Measurements from ENCODE around the gene COMMD1.

Gene COMMD1

DNA sequence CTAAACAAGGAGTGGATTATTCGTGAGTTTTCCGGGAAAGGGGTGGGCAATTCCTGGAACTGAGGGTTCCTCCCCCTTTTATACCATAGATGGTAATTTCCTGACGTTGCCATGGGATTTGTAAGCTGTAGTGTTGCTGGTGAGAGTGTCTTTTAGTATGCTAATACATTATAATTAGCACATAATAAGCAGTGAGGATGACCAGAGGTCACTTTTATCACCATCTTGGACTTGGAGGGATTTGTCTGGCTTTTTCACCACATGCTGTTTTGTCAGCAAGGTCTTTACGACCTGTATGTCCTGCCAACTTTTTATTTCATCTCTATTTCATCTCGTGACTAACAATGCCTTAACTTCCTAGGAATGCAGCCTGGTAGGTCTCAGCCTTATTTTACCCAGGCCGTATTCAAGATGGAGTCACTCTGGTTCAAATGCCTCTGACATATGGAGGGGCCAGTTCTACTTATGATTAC, 165.7 kb downstream of the COMMD1 start:
- Histone ChIP-seq H3K9me3 (ENCODE audit: insufficient read depth, low read length, severe bottlenecking) (peaks cover 19% of the 10 kb centered on the region), H3K4me2 (ENCODE audit: insufficient read depth, low read length) (no peak overlapping the region), H3K4me3 (ENCODE audit: low read depth in 1 of 2, low read length in 2 of 2) (no peak overlapping the region), H3K27ac (ENCODE audit: low read length) (no peak overlapping the region), H3K9ac (ENCODE audit: low read depth, low read length) (no peak overlapping the region), H3K36me3 (ENCODE audit: insufficient read depth, low read length) (peaks cover 7% of the 10 kb centered on the region; the same call in 1 of the 2 replicates), H3K27me3 (ENCODE audit: insufficient read depth, low read length, poor library complexity) (no peaks in the 10 kb centered on the region), H2AFZ (ENCODE audit: low read depth, low read length) (no peak overlapping the region), H3K4me1 (ENCODE audit: insufficient read depth, low read length) (no peaks in the 10 kb centered on the region), H4K20me1 (ENCODE audit: insufficient read depth, low read length) (no peaks in the 10 kb centered on the region), H3K79me2 (ENCODE audit: insufficient read depth, low read length) (no peaks in the 10 kb centered on the region)
- no peak for TF ChIP-seq EZH2 (IDR thresholded peaks at IDR 0.05; ENCODE audit: borderline replicate concordance, low read depth, low read length, severe bottlenecking)
- TF ChIP-seq, protein P1, sequence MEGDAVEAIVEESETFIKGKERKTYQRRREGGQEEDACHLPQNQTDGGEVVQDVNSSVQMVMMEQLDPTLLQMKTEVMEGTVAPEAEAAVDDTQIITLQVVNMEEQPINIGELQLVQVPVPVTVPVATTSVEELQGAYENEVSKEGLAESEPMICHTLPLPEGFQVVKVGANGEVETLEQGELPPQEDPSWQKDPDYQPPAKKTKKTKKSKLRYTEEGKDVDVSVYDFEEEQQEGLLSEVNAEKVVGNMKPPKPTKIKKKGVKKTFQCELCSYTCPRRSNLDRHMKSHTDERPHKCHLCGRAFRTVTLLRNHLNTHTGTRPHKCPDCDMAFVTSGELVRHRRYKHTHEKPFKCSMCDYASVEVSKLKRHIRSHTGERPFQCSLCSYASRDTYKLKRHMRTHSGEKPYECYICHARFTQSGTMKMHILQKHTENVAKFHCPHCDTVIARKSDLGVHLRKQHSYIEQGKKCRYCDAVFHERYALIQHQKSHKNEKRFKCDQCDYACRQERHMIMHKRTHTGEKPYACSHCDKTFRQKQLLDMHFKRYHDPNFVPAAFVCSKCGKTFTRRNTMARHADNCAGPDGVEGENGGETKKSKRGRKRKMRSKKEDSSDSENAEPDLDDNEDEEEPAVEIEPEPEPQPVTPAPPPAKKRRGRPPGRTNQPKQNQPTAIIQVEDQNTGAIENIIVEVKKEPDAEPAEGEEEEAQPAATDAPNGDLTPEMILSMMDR (IDR thresholded peaks at IDR 0.05; ENCODE audit: borderline replicate concordance, extremely low read depth, low read length, poor library complexity, severe bottlenecking), result no peak
- DNase-seq (no peak), ATAC-seq (ENCODE audit: insufficient read depth, low read depth) (no peak)

DNA sequence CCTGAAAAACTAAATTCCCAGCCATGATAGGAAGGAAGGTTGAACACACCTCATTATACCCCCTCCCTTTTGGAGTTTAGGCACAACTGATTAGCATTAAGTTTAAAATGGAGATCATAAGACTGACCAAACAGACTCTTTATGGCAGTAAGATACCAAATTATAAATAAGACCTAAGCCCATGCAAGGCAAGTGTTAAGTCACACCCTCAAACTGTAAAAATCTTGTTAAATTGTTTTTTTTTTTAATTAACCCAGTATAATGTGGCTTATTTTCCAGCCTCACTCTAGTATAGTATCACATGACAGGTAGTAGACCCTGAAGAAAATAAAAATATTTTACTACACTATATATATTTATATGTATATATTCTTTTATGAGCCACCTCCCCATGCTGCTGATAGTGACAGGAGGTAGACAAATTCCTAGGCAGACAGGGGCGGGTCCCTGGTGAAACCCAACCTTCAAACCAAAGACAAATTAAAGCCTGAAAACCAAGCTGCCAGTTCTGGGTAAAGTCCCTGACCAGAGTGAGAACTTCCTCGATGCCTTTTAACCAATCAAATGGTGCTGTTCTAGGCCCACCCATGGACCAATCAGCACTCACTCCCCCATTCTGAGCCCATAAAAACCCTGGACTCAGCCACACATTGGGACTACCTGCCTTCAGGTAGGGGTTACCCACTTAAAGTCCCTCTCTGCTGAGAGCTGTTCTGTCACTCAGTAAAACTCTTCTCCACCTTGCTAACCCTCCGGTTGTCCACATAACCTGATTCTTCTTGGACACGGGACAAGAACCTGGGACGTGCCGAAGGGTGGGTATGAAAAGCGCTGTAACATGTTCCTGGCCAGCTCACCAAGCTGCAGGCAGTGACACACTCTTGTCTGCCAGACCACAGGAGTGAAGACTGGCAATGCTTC, 166.5 kb downstream of the COMMD1 start:
- peaks cover 19% of the 10 kb centered on the region for H3K9me3 ChIP-seq (ENCODE audit: insufficient read depth, low read length, severe bottlenecking)
- H3K36me3 ChIP-seq (ENCODE audit: insufficient read depth, low read length), result peaks cover 7% of the 10 kb centered on the region; the same call in 1 of the 2 replicates
- TF ChIP-seq EZH2 (IDR thresholded peaks at IDR 0.05; ENCODE audit: borderline replicate concordance, low read depth, low read length, severe bottlenecking), result no peak
- TF ChIP-seq, protein P1 (IDR thresholded peaks at IDR 0.05; ENCODE audit: borderline replicate concordance, extremely low read depth, low read length, poor library complexity, severe bottlenecking), result no peak

DNA sequence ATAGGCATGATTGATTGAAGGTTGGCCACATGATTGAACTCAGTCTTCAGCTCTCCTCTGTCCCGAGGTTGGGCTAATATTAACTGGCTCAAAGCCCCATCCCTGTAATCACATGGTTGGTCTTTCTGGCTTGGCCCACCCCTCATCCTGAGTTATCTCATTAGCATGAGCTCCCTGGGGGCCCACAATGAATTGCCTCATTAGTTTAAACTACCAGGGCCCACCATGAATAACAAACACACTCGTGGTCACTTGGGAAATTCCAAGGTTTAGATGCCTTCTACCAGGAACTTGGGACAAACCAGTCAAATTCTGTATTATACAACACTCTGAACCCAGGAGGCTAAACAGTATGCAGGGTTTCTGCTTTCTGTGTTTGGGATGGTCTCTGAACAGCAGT, 168.8 kb downstream of the COMMD1 start:
- Histone ChIP-seq H3K4me1 (ENCODE audit: insufficient read depth, low read length) (no peaks in the 10 kb centered on the region), H3K79me2 (ENCODE audit: insufficient read depth, low read length) (no peaks in the 10 kb centered on the region), H3K27ac (ENCODE audit: low read length) (no peak overlapping the region), H3K9ac (ENCODE audit: low read depth, low read length) (no peak overlapping the region), H3K9me3 (ENCODE audit: insufficient read depth, low read length, severe bottlenecking) (peaks cover 19% of the 10 kb centered on the region), H4K20me1 (ENCODE audit: insufficient read depth, low read length) (no peaks in the 10 kb centered on the region), H3K27me3 (ENCODE audit: insufficient read depth, low read length, poor library complexity) (no peaks in the 10 kb centered on the region), H2AFZ (ENCODE audit: low read depth, low read length) (no peak overlapping the region), H3K4me3 (ENCODE audit: low read depth in 1 of 2, low read length in 2 of 2) (no peak overlapping the region), H3K4me2 (ENCODE audit: insufficient read depth, low read length) (no peak overlapping the region), H3K36me3 (ENCODE audit: insufficient read depth, low read length) (peaks cover 7% of the 10 kb centered on the region; the same call in 1 of the 2 replicates)
- ATAC-seq (ENCODE audit: insufficient read depth, low read depth), result no peak
- no peak for DNase-seq
- TF ChIP-seq, protein P1 (IDR thresholded peaks at IDR 0.05; ENCODE audit: borderline replicate concordance, extremely low read depth, low read length, poor library complexity, severe bottlenecking), result no peak
- TF ChIP-seq EZH2 (IDR thresholded peaks at IDR 0.05; ENCODE audit: borderline replicate concordance, low read depth, low read length, severe bottlenecking), result no peak

More for the DNA sequence above, 166.5 kb downstream of the COMMD1 start:
- Histone ChIP-seq H3K27me3 (ENCODE audit: insufficient read depth, low read length, poor library complexity) (no peaks in the 10 kb centered on the region), H3K9ac (ENCODE audit: low read depth, low read length) (no peak overlapping the region), H4K20me1 (ENCODE audit: insufficient read depth, low read length) (no peaks in the 10 kb centered on the region), H3K79me2 (ENCODE audit: insufficient read depth, low read length) (no peaks in the 10 kb centered on the region), H2AFZ (ENCODE audit: low read depth, low read length) (no peak overlapping the region), H3K4me3 (ENCODE audit: low read depth in 1 of 2, low read length in 2 of 2) (no peak overlapping the region), H3K27ac (ENCODE audit: low read length) (no peak overlapping the region), H3K4me1 (ENCODE audit: insufficient read depth, low read length) (no peaks in the 10 kb centered on the region), H3K4me2 (ENCODE audit: insufficient read depth, low read length) (no peak overlapping the region)
- ATAC-seq (ENCODE audit: insufficient read depth, low read depth) (no peak), DNase-seq (peak; percentile 6)
